DMS 273 (cell line): Measurements from ENCODE around the gene ADGRF1.

ENCODE experiments used
- DNase-seq: peaks from one replicate; lab custom pipeline; 2025; ENCODE audit not compliant: unreplicated experiment; lab: John Stamatoyannopoulos, UW

ADGRF1 gene

DNA sequence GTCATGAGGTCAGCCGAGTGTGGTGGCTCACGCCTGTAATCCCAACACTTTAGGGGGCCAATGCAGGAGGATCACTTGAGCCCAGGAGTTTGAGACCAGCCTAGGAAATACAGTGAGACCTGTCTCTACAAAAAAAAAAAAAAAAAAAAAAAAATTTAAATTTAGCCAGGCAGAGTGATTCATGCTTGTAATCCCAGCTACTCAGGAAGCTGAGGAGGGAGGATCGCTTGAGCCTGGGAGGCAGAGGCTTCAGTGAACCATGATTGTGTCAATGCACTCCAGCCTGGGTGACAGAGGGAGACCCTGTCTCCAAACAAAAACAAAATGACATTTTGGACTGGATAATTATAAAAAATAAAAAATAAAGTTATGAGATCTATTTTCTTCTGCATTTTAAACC lies 56.2 kb downstream of the ADGRF1 start:
- no peak for DNase-seq

DNA sequence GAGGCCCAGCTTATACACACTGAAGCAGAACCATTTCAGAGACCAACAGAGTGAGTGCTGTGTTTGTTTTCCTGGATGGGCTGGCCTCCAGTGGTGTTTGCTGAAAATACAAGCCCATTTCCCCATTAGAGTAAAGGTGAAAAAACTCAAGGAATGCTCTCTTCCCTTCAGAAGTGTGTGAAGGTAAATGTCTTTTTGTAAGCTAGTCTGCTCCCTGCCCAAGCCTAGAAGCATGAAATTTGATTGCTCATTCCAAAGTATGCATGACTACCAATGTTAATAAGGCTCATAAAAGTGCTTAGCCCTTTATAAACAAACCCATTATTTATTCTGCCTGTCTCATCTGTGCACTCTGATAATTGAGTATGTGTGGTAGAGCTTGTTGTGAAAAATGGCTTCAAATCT lies 59.1 kb downstream of the ADGRF1 start:
- DNase-seq, result no peak

DNA sequence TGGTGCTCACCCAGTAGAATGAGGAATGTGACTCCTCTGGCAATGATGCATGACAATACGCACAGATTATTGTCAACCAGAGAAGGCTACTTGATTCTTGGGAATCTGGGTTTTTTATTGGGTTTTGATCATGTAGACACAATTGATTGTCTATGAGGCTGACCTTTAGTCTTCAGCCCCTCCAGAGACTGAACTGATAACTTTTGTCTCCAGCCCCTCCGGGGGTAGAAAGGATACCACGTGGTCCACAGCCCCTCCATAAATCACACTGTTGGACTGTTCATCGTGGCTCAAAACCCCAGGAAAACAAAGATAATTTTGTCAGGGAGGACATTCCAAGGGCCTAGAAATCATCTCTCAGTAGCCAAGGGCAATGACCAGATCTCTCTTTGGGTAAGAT lies 62.9 kb downstream of the ADGRF1 start:
- DNase-seq, result no peak

DNA sequence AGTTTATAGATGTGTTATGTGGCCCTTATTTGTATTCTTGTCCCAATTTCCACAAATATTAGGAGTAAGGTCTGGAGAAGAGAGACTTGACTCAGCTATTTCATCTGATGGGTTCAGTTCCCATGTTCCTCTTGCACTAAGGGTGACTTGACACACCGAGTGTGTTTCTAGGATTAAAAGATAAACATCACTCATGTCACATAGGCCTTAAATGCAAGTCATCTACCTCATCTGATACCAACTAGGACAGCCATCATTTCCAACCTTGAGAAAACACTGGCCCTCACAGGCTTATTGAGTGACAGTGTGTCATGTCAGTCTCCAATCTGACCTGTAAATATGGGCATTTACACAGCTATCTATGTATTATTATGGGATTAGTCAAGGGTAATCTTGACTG lies 67.3 kb downstream of the ADGRF1 start:
- no peak for DNase-seq

DNA sequence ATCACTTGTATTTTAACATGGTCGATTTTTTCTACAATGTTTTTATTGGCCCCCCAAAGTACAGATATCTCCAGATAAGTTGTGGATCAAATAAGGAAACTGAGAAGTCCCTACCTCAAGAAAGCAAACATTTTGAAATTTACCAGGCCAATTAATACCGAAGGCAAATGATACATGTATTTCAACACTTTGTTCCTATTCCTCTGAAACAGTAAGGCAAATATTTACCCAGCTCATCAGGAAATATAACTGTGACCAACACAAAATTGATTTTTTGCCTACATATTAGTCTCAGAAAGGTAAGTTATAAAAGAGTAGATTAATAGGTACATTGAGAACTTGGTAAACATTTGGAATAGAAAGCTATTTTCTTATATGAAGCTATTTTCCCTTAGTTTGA lies 69.1 kb downstream of the ADGRF1 start:
- no peak for DNase-seq

DNA sequence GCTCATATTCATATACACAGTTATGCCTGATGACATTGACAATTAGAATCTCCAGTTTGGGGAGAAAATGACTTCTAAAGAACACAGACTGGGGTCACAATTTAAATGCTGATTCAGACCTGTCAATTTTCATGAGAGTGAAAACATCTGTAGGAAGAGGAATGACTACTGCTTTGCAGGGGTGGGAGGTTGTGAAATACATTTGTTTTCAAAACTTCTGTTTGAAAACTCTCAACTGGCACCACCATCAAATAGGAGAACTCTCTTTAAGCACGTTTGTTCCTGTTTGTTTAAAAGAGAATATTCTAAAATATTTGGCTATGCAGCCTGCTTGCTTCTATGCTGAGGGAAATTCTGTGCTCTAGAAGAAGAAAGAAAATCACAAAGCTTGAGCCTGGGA lies 69.6 kb downstream of the ADGRF1 start:
- DNase-seq, result no peak

DNA sequence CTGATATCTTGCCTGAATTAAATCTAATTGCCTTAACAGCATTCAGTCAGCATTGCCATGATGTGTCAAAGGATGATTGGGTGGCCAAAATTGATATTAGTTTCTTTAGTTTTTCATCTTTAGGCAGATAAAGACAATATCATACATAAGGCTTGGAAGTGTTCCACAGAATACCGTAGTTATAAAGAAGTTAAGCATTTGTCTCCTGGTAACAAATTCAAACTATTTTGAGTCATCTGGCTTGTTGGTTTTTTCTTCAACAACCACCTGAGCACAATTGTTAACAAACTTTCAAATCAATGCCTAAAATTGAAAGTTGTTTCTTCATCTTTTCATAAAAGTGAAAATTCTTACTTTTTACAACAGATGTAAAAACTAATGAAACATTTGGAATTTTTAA lies 72.9 kb downstream of the ADGRF1 start:
- DNase-seq, result no peak

DNA sequence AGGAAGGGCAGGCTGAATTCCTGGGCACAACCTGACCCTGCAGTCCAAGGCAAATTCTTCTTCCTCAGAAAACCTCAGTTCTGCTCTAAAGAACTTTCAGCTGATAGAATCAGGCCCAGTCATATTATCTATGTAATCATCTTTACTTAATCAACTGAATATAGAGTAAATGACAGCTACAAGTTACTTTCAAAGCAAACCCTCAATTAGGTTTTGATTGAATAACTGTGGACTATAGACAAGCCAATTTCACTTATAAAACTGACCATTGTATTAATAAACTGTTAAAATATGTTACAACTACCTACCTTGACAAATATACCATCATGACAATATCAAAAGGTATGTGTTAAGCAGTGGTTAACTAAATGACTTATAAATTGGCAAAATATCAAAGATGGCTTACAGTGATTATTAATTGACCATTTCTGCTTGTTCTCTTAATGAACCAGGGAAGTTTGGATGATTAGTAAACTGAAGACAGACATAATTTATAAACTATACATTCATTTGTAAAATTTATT lies 74.2 kb downstream of the ADGRF1 start:
- DNase-seq, result no peak

DNA sequence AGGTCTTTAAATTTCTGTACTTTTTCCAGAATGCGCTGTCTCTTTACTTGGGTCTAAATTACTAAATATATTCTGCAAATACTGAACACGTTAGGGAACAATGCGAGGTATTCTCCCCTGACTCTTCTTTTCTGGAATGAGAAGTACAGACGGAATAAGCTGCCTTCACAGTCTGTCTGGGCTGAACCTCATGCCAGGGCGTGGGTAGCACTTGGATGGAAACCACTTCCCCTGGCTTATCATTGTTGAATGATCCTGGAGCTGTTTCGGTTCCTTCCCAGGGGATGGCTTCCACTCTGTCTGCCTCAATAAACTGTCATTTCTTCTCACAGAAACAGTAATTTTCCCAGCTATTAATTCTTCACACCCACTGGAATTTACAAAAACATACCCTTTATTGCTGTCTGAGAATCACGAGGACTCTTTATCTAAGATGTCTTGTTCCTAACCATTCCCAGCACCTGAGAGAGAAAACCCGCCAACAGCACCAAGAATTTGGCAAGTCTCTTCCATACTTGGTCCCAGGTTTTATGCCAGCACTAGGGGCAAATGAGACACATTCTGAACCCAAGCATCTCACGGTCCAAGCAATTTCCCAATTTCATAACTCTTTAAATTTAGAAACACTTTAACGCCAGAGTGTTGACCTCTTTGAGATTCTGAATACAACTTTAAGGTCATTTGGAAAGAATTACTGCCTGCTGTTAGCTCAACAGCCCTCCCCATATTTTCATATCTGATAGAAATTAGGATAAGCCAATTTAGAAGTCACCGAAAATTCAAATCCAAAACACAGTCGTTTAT lies 77.2 kb downstream of the ADGRF1 start:
- no peak for DNase-seq

DNA sequence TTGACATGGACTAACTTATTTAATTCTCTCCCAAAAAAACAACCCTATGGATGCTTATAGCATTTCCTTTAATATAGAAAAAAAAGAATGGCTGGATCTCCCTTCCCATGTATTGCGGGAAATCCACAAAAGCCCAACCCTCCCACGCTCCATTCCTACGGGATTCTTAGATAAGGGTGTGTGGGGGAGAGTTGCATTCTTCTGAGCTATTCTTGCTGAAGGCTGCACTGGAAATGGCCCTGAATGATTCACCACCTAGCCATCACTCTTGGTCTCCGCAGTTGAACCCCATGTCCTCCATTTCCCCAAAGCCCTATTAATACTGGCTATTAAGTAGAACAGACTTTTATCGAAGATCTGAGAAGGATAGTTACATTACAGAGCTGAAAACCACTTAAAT lies 78.5 kb downstream of the ADGRF1 start:
- no peak for DNase-seq

DNA sequence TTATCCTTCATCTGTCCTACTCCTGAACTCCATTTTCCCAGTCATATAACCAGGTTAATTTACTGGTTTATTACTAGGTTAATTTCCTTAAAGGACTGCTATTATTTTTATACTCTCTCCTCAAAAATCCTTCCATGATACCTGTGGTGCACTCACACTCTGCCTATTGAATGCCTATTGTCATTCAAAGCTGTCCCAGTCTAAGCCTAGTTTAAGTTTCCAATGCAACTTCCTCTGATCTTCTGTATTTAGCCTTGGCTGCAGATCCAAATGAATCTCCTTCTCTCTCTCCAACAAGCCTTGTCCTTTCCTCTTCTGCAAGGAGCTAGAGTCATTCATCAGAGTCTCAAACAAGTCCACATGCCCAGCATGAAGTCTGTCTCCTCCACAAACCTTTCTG lies 79.1 kb downstream of the ADGRF1 start:
- DNase-seq, result no peak

DNA sequence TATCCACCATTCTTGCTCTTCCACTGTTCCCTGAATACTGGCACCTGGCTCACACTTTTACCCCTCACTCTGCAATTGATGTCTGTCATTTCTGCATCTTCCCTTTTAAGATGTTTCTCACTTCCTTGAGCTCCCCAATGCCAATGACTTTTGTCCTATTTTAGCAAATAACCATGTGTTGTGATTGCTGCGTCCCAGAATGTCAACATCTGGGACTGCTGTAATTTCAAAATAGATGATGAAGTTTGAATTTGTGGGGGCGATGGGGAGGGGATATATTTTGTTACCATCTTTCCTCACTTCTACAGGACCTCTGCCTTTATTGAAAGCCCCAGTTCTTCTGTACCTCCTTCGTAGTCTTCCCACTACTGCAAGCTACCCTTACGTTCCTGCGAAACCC lies 80.4 kb downstream of the ADGRF1 start:
- no peak for DNase-seq

DNA sequence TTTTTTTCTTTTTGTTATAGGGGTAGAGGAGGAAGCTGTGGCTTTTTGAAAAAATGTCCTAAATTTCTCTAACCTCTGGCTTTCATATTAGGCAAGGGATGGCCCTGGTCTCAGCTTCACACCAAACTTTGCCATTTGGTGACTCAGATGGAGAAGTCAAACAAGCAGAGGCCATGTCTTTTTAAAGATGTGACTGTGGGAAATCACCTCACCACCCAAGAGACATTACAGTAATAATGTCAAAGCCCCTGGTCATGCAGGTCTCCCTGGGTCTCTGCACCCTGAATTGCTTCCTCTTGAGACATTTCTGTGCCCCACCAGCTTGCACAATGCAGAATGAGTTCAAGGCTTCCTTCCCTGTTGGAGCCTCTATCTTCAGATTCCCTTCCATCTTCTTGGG lies 80.9 kb downstream of the ADGRF1 start:
- DNase-seq, result no peak

DNA sequence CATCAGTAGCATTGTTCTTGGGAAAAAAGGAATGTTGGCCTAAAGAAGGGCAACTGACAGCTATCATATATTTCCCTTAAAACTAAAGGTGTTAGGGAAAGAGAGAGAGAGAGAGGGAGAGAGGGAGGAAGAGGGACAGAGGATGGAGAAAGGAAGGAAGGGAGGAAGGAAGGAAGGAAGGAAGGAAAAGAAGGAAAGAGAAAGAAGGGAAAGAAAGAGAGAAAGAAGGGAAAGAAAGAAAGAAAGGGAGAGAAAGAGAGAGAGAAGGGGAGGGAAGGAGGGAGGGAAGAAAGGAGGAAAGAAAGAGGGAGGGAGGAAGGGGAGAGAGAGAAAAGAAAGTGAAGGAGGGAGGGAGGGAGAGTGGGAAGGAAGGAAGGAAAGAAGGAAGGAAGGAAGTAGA lies 82.7 kb downstream of the ADGRF1 start:
- no peak for DNase-seq

DNA sequence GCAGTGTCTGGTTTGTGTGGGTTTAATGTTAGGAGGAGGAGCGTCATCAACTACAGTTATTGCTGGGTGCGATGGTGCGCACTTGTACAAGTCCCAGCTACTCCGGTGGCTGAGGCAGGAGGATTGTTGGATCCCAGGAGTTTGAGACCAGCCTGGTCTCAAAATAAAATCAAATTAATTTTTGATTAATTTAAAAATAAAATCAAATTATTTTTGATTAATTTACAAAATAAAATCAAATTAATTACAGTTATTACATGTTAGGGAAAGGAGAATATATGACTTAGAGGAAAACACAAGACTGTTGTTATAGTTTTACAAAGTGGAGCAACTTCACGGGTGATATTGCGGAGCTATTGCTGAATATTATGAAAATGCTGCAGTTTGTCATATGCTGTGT lies 85.7 kb downstream of the ADGRF1 start:
- DNase-seq, result no peak

DNA sequence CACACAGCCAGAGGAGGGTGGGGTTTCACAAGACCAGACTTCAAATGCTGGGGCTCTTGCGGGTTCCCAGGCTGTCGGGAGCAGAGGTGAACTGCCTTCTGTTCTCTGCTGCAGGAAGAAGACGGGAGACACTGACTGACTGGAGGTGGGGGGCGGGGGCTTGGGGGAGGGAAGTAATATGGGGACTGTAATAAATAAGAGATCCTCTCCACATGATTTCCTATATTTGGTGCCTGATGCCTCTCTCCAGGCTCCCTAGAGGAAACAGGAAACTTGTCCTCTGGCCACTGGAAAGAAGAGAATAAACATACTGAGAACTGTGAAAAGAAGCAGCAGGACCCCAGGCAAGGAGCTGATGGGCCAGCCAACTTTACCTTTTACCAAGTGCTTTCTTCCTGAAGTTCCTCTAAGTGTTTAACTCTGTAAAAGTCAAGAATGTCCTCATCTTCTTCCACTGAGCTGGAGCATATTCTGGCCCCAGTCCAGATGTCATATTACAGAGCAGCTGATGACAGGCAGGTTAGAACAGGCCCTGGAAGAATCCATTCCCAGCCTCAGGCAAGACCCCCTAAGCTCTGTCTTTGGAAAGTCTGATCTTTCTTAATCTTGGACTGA lies 87.2 kb downstream of the ADGRF1 start:
- peak; percentile 69 for DNase-seq

DNA sequence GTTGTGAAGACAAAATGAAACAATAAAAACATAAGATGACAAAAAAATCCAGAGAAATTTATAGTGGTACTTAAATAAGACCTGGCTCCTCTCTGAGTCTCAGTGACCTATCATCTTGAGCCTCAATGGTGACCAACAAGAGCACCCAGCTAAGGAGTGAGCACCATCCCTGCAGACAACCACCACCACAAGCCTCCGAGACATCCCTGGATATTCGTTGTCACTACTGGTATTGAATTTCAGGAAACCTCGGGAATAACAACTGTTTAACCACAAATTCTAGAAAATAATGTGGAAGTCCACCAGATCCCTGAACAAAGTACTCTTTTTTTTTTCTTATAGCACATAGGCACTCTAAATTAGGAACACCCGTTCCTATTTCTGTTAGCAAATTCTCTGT lies 88.2 kb downstream of the ADGRF1 start:
- DNase-seq, result no peak

DNA sequence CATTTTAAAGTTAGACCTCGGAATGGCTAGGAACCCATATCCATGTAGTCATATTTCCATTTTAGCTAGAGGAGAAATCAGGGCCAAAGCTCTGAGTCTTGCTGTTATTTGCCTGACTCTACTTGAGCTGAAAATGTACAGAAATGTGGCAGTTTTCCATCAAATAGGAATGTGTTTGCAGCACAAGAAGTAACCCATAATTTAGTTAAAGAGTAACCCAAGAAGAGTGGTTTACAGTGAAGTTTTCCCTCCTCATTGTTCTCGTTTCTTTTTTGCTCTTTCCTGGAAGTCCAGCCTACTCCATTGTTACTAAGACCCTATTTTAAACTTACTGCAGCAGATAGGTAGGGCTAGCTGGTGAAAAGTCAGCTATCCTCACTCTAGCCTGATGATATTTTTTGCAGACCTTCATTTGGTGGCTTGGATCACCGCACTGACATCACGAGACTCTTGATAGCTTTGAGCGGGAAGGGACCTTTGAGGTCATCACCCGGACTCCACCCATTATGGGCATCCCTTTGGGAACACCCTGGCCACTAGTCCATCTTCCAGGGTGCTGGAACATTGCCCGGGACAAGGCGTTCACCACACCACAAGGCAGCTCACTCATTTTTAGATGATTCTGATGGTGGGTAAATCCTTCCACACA lies 92.4 kb downstream of the ADGRF1 start:
- DNase-seq, result no peak

DNA sequence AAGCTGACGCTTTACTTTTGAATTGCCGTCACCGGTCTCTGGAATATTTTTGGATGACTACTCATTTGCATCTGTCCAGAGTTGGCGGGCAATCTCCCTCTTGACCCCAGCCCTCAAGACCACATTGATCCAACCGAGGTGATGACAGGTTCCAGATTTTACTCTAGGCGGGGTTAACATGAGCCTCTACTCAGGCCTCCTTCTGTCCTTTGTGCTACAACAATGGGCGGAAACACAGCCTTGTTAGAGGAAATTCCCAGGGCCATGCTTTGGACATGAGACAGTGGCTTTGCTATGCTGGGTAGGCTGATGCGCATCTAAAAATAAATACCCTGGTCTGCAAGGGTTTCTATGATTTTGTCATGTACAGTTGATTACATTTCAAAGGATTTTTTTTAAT lies 93.4 kb downstream of the ADGRF1 start:
- no peak for DNase-seq
